Keratinocyte (primary cell): ENCODE results near the gene CCDC172.

ENCODE experiments used
- CTCF ChIP-seq, 3 experiments: IDR thresholded peaks in 1 of 3; conservative IDR thresholded peaks in 1 of 3; optimal IDR thresholded peaks in 1 of 3; 2 replicates in 2 of 3; 3 replicates in 1 of 3; pipeline versions ENCODE3 to v1.5.1; 2011; ENCODE audit warnings: low read length in 3 of 3, mild to moderate bottlenecking in 3 of 3, moderate library complexity in 2 of 3, control low read depth in 1 of 3, inconsistent platforms in 1 of 3; ENCODE audit not compliant: insufficient read depth in 2 of 3; ENCODE audit errors: extremely low read depth in 1 of 3
- EZH2 ChIP-seq: IDR thresholded peaks from one replicate; pipeline ENCODE4 v1.6.1; 2012; ENCODE audit warnings: inconsistent platforms, mild to moderate bottlenecking, low read length, moderate library complexity

GRCh38 chr10:116311706-116312490 lies 12.3 kb upstream of the CCDC172 start:
- TF ChIP-seq CTCF (optimal IDR thresholded peaks at IDR 0.05 in 1 of 3, IDR thresholded peaks at IDR 0.05 in 1 of 3, conservative IDR thresholded peaks at IDR 0.05 in 1 of 3; ENCODE audit: extremely low read depth in 1 of 3, insufficient read depth in 2 of 3, low read length in 3 of 3) (no peak), EZH2 (no peak)
